Small intestine (tissue), 7 donors: ENCODE results near the gene B4GALT2. TPM values are rescaled to one million over a fixed set of nuclear protein-coding genes. Genes with fewer than 3 reads are reported as not detected.

Experiments
- DNase-seq, 2 donors: peaks; one replicate each; pipeline versions ENCODE4 v3.0.0 to v3.0.0-alpha.2; 2013
- FAIRE-seq: peaks from 2 replicates; lab custom pipeline; 2012; peaks lifted over from hg19 to GRCh38; lab: Jason Lieb, UNC
- H3K27ac ChIP-seq, 3 donors: one replicate each; pipeline ENCODE4 v1.5.1; 2013; ENCODE audit warnings: low read length in 2 of 3, mild to moderate bottlenecking in 2 of 3, control low read depth in 1 of 3, inconsistent platforms in 1 of 3, low read depth in 1 of 3, moderate library complexity in 1 of 3
- H3K27me3 ChIP-seq, 3 donors: one replicate each; pipeline ENCODE4 v1.6.1; 2013; ENCODE audit warnings: low read length in 3 of 3, inconsistent platforms in 1 of 3; ENCODE audit not compliant: control insufficient read depth in 3 of 3, insufficient read depth in 3 of 3
- H3K36me3 ChIP-seq, 3 donors: one replicate each; pipeline ENCODE4 v1.6.1; 2013; ENCODE audit warnings: low read length in 3 of 3, inconsistent platforms in 1 of 3, low read depth in 1 of 3, mild to moderate bottlenecking in 1 of 3, moderate library complexity in 1 of 3; ENCODE audit not compliant: control insufficient read depth in 3 of 3, insufficient read depth in 2 of 3
- H3K4me1 ChIP-seq, 3 donors: one replicate each; pipeline ENCODE4 v1.6.1; 2013; ENCODE audit warnings: low read length in 2 of 3, inconsistent platforms in 1 of 3, low read depth in 1 of 3, mild to moderate bottlenecking in 1 of 3, moderate library complexity in 1 of 3; ENCODE audit not compliant: control insufficient read depth in 3 of 3, insufficient read depth in 2 of 3
- H3K4me3 ChIP-seq, 3 donors: one replicate each; pipeline ENCODE4 v1.5.1; 2013; ENCODE audit warnings: low read length in 3 of 3, control low read depth in 1 of 3, inconsistent platforms in 1 of 3, low read depth in 1 of 3, mild to moderate bottlenecking in 1 of 3, moderate library complexity in 1 of 3
- H3K9me3 ChIP-seq, 2 donors: one replicate each; pipeline ENCODE4 v1.6.1; 2013; ENCODE audit warnings: low read depth in 1 of 2, low read length in 1 of 2; ENCODE audit not compliant: control insufficient read depth in 2 of 2, insufficient read depth in 1 of 2
- WGBS, 3 donors: extraction: QIAGEN DNeasy Blood & Tissue Kit; methylation state at CpG; one replicate each; pipeline ENCODE4 v1.1.7; 2013; 5-methylcytosine and 5-hydroxymethylcytosine counted together
- polyA plus RNA-seq, 4 donors: library from polyadenylated mRNA; stranded (reverse) in 3 of 4; unstranded in 1 of 4; fragments of 200-250 nt in 3 of 4; fragments of 120-200 nt in 1 of 4; gene quantifications; one replicate each; pipeline versions ENCODE4 v1.2.1 to v1.2.3, GENCODE V29; 2013
- donor health status: healthy with polysubstance abuse.
- donor health status: control.
- donor health status: control.
- donor health status: Bipolar disorder and iron deficiency.
- donor health status: healthy.

B4GALT2 gene
- polyA plus RNA-seq, 4 donors: 8.9 to 34.6 (median 25.9) TPM

GRCh38 chr1:43994794-43995790 lies 16.1 kb downstream of the B4GALT2 start:
- no peaks in the 10 kb centered on the region for H3K9me3 ChIP-seq
- H3K36me3 ChIP-seq: peaks cover 0 to 37% (median 0%) of the 10 kb centered on the region in 3 donors
- 76 to 77% (median 77%) methylated on average over 15 of the region's 15 CpGs for WGBS, 3 donors
- FAIRE-seq (no peak), DNase-seq (peak; percentile 20 to 71)
- H3K4me1 ChIP-seq: peaks cover 0 to 44% (median 4%) of the 10 kb centered on the region in 3 donors
- no peak overlapping the region for H3K4me3 ChIP-seq
- no peaks in the 10 kb centered on the region for H3K27me3 ChIP-seq
- H3K27ac ChIP-seq: no peak overlapping the region

- no peak for DNase-seq
- WGBS, 3 donors: 83 to 90% (median 84%) methylated on average over 21 of the region's 21 CpGs
- FAIRE-seq: no peak
- Histone ChIP-seq H3K9me3 (no peaks in the 10 kb centered on the region), H3K27me3 (no peaks in the 10 kb centered on the region), H3K36me3 (peaks cover 0 to 39% (median 0%) of the 10 kb centered on the region in 3 donors), H3K4me1 (peaks cover 0 to 34% (median 0%) of the 10 kb centered on the region in 3 donors), H3K4me3 (no peak overlapping the region), H3K27ac (no peak overlapping the region)
These were observed 17.1 kb downstream of the B4GALT2 start for GRCh38 chr1:43995984-43996732.

- Histone ChIP-seq H3K27me3 (no peaks in the 10 kb centered on the region), H3K4me3 (no peak overlapping the region), H3K27ac (peak overlapping the region in 1 of 3 donors; percentile 61), H3K36me3 (peaks cover 0 to 40% (median 0%) of the 10 kb centered on the region in 3 donors), H3K9me3 (no peaks in the 10 kb centered on the region), H3K4me1 (peaks cover 0 to 33% (median 0%) of the 10 kb centered on the region in 3 donors)
- 69 to 73% (median 73%) methylated on average over 6 of the region's 6 CpGs for WGBS, 3 donors
- DNase-seq (no peak), FAIRE-seq (no peak)
These were observed 17.7 kb downstream of the B4GALT2 start for GRCh38 chr1:43996733-43997115.

- FAIRE-seq (no peak), DNase-seq (peak; percentile 52 to 80)
- H3K9me3 ChIP-seq: no peaks in the 10 kb centered on the region
- H3K4me3 ChIP-seq: peak overlapping the region in 1 of 3 donors; percentile 34
- WGBS, 3 donors: 25 to 74% (median 47%) methylated on average over 22 of the region's 22 CpGs
- H3K27me3 ChIP-seq: no peaks in the 10 kb centered on the region
- H3K36me3 ChIP-seq: peaks cover 0 to 40% (median 0%) of the 10 kb centered on the region in 3 donors
- H3K4me1 ChIP-seq: peaks cover 0 to 29% (median 0%) of the 10 kb centered on the region in 3 donors
- H3K27ac ChIP-seq: peak overlapping the region in 1 of 3 donors; percentile 78
These were observed 18.4 kb downstream of the B4GALT2 start for GRCh38 chr1:43997295-43997999.

- WGBS, 3 donors: 75 to 85% (median 77%) methylated on average over 10 to 11 of the region's 11 CpGs
- H3K4me1 ChIP-seq: peaks cover 0 to 24% (median 0%) of the 10 kb centered on the region in 3 donors
- no peaks in the 10 kb centered on the region for H3K27me3 ChIP-seq
- peak overlapping the region in 1 of 3 donors; percentile 78 for H3K27ac ChIP-seq
- H3K4me3 ChIP-seq: peak overlapping the region in 1 of 3 donors; percentile 34
- FAIRE-seq (no peak), DNase-seq (no peak)
- H3K36me3 ChIP-seq: peaks cover 0 to 40% (median 0%) of the 10 kb centered on the region in 3 donors
- no peaks in the 10 kb centered on the region for H3K9me3 ChIP-seq
These were observed 19.0 kb downstream of the B4GALT2 start for GRCh38 chr1:43998000-43998378.

- peaks cover 0 to 24% (median 0%) of the 10 kb centered on the region in 3 donors for H3K4me1 ChIP-seq
- no peaks in the 10 kb centered on the region for H3K9me3 ChIP-seq
- H3K27ac ChIP-seq: no peak overlapping the region
- H3K4me3 ChIP-seq: no peak overlapping the region
- WGBS, 3 donors: 91 to 96% (median 93%) methylated on average over 8 of the region's 8 CpGs
- DNase-seq: no peak
- peaks cover 0 to 37% (median 0%) of the 10 kb centered on the region in 3 donors for H3K36me3 ChIP-seq
- FAIRE-seq: no peak
- H3K27me3 ChIP-seq: no peaks in the 10 kb centered on the region
These were observed 20.4 kb downstream of the B4GALT2 start for GRCh38 chr1:43999455-43999854.

GRCh38 chr1:44000122-44000665 lies 21.2 kb downstream of the B4GALT2 start:
- no peaks in the 10 kb centered on the region for H3K9me3 ChIP-seq
- H3K4me3 ChIP-seq: no peak overlapping the region
- peaks cover 0 to 20% (median 0%) of the 10 kb centered on the region in 3 donors for H3K4me1 ChIP-seq
- H3K27ac ChIP-seq: no peak overlapping the region
- H3K36me3 ChIP-seq: peaks cover 0 to 33% (median 0%) of the 10 kb centered on the region in 3 donors
- H3K27me3 ChIP-seq: no peaks in the 10 kb centered on the region
- DNase-seq: no peak
- 81 to 84% (median 83%) methylated on average over 8 of the region's 8 CpGs for WGBS, 3 donors
- no peak for FAIRE-seq
